Adrenal gland (tissue), 5 donors: ENCODE data around the gene ADARB2.

Experiments used
- POLR2A ChIP-seq, 2 donors: fragments of 450-650 bp; IDR thresholded peaks; one replicate each; pipeline ENCODE4 v1.6.1; 2017; ENCODE audit warnings: antibody characterized with exemption in 2 of 2, mild to moderate bottlenecking in 2 of 2, moderate library complexity in 1 of 2
- TF ChIP-seq, protein P1 (sequence below), 6 experiments: fragments of 450-650 bp in 4 of 6; fragments of 200-600 bp in 2 of 6; sonication (generic) in 1 of 6; IDR thresholded peaks; 1 replicate in 5 of 6; 2 replicates in 1 of 6; pipeline versions ENCODE4 v1.5.1 to v1.8.0; 2016 to 2021; ENCODE audit warnings: antibody characterized with exemption in 6 of 6, mild to moderate bottlenecking in 2 of 6, moderate library complexity in 1 of 6
- donor health status: DM: no; HTN: no; CAD: no.

DNA sequence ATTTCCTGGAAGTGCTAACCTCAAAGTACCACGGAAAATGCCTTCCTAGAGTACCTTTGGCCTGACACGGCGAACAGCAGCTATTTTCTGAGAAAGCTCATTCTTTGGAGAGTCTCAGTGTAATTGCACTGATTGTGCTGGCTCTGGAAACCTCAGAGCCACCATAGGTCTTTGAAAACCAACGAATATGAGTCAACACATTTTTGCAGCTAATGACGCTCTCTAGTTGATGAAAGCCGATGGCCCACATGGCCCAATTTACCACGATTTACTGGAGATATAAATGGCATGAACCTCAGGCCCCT lies 187.1 kb downstream of the ADARB2 start:
- TF ChIP-seq, protein P1, sequence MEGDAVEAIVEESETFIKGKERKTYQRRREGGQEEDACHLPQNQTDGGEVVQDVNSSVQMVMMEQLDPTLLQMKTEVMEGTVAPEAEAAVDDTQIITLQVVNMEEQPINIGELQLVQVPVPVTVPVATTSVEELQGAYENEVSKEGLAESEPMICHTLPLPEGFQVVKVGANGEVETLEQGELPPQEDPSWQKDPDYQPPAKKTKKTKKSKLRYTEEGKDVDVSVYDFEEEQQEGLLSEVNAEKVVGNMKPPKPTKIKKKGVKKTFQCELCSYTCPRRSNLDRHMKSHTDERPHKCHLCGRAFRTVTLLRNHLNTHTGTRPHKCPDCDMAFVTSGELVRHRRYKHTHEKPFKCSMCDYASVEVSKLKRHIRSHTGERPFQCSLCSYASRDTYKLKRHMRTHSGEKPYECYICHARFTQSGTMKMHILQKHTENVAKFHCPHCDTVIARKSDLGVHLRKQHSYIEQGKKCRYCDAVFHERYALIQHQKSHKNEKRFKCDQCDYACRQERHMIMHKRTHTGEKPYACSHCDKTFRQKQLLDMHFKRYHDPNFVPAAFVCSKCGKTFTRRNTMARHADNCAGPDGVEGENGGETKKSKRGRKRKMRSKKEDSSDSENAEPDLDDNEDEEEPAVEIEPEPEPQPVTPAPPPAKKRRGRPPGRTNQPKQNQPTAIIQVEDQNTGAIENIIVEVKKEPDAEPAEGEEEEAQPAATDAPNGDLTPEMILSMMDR (IDR thresholded peaks at IDR 0.05): no peak
- TF ChIP-seq POLR2A (IDR thresholded peaks at IDR 0.05): no peak
